ENCODE results near the gene MYO6.
"Not testable (repeated sequence)": the region's sequence is repeated elsewhere in the genome, so short reads cannot be mapped to it uniquely, and the experiment has no call there.

Gene MYO6

GRCh38 chr6:75748743-75749538, at the start of gene MYO6:
TSS of gene MYO6 (plus strand) at chr6:75749239. CDS start at chr6:75817548, 68,309 bp downstream.
- no peak for DNase-seq

GRCh38 chr6:75708334-75708733, 40.7 kb upstream of the MYO6 start:
- DNase-seq = not testable (repeated sequence)

- DNase-seq = no peak
Observed at GRCh38 chr6:75711173-75711572, 37.9 kb upstream of the MYO6 start.

DNA sequence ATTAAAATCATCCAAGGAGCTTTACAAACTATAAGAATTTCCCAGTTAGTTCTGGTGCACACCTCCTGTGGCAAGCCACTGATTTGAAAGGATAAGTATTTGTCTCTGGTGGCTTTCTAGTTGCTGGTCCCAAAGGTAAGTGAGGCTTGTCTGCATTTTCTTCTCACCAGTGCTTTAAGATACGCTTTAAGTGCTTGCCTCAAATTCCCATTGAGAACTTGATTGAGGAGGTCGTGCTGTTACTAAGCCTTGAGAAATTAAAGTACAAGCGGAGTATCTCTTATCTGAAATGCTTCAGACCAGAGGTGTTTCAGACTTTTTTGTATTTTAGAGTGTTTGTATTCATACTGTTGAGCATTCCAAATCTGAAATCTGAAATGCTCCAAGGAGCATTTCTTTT, 29.9 kb upstream of the MYO6 start:
- DNase-seq = no peak

DNA sequence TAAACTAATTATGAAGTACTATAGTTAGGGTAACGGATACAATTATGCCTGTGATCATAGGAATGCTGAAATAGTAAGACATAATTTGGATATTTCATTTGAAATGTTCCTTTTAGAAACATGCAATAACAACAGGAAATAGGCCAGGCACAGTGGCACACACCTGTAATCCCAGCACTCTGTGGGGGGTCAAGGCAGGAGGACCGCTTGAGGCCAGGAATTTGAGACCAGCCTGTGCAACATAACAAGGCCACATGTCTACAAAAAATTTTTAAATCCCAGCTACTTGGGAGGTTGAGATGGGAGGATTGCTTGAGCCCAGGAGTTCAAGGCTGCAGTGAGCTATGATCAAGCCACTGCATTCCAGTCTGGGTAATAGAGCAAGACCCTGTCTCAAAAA, 25.7 kb upstream of the MYO6 start:
- no peak for DNase-seq

DNA sequence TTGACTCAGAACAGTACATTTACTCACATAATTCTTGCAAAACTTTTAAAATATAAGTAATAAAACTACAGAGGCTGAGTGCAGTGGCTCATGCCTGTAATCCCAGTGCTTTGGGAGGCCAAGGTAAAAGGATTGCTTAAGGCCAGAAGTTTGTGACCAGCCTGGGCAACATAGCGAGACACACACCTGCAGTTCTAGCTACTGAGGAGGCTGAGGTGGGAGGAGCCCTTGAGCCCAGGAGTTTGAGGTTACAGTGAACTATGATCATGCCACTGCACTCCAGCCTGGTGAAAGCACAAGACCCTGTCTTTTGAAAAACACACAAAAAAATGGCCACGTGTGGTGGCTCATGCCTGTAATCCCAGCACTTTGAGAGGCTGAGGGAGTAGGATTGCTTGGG, 21.8 kb upstream of the MYO6 start:
- no peak for DNase-seq

GRCh38 chr6:75731029-75731428, 18.0 kb upstream of the MYO6 start:
- not testable (repeated sequence) for DNase-seq

DNA sequence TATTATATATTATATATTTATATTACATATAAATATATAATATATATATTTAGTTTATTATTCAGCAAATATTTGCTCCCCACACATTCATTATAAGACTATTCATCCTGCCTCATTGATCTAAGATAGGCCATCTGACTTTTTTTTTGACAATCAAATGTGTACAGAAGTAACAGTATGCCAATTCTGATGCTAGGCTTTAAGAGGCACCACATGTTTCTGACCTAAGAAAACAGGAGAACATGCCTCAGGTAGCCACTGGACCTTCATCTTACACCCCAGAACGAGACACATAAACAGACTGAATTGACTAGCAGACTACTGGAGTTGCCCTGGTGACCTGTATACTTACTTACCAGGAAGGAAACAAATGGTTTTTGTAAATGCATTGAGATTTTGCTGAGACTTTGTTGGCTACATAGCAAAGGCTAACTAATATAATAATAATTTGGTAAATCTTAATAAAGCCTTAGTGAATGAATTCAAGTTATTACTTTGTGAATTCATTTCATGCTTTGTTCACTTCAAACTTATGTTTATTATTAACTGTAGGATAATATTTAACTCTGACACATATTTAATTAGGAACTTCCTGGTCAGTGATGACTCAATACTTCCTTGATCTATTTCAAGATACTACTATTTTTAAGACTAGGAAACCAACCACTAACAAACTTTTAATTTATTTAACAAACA, 13.4 kb upstream of the MYO6 start:
- DNase-seq = no peak

GRCh38 chr6:75743971-75744370, 5.1 kb upstream of the MYO6 start:
- no peak for DNase-seq

- no peak for DNase-seq
Observed at GRCh38 chr6:75745404-75745803, 3.6 kb upstream of the MYO6 start.

GRCh38 chr6:75746221-75746620, 2.8 kb upstream of the MYO6 start:
- no peak for DNase-seq

- DNase-seq = no peak
Observed at GRCh38 chr6:75747152-75747992, 1.7 kb upstream of the MYO6 start.

DNA sequence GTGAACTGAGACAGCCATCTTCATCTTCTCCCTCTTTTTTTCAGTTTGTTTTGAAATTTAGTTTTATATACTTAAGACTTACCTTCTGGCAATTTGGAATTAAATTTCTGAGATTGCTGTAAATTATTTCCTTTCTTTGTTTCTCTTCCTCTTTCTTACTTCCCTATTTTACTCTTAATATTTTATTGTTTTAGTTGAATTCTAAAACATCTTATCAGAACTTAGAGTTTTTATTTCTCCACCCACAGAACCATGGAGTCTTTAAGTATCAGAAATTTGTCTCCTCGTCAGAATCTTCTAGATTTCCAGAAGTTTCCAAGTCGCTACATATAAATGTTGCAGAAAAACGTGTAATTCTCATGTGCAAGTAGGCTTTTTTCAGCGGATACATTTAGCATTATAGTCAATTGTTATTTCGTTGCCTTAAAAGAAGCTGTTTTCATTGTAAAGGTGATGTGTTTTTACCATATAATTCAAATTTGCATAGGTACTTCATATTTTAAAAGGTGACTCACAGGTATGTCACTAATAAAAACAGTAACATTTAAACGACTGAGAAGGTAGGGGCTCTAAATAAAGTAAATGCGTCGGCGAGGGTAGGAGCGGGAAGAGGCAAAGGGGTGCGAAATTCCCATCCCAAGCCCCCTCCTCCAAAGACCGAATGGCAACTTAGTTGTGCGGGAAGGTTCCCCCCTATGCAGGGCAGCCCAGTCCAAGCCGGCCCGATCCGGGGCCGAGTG, 866 bp upstream of the MYO6 start:
- DNase-seq = no peak

- DNase-seq = no peak
Observed at GRCh38 chr6:75751443-75751842, 2.4 kb downstream of the MYO6 start.

DNA sequence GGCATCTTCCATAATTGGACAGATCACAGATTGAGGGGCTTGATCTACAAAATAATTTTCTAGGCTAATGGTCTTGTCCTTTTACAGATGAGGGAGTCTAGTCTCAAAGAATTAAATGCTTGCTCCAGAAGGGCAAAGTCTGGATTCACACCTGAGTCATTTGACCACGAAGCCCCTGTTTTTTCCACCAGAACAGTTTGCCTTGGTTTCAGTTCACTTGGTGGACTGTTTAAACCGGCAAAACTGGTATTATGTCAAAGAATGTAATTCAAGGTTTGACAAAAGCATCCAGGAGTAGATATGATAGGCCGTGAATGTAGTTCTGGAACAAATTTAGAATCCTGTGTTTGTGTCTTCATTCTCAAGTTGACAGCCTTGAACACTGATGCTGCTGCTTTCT, 3.3 kb downstream of the MYO6 start:
- no peak for DNase-seq

DNA sequence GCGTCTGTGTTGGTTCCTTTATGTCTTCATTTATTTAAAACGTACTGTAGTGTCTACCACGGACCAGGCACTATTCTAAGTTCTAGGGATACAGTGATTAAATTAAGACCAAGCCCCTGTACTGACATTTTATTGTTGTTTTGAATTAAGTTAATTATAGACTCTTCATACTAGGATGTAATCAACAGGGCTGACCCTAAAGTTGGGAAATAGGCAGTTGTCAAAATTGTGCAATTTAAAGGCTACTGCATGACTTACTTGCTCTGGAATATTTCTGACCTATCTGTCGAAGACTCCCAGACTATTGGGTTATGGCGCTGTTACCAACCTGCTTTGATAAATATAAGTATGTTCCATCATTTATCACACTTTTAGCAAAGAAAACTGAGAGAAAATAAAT, 6.7 kb downstream of the MYO6 start:
- DNase-seq = no peak

- no peak for DNase-seq
Observed at GRCh38 chr6:75757295-75757694, 8.3 kb downstream of the MYO6 start.

DNA sequence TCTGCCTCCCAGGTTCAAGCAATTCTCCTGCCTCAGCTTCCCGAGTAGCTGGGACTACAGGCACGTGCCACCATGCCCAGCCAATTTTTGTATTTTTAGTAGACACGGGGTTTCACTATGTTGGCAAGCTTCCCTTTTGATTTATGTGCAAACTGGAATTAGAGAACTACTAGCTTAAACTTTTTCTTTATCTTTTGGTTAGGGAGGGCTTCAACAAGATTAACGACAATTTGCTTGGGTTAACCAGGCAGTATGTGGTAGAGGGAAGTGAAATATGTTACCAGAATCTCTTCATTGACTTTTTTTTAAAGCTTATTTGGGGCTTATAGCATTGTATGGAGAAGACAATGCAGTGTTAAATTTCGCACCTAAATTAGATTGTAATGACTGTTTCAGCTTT, 9.0 kb downstream of the MYO6 start:
- no peak for DNase-seq

GRCh38 chr6:75759207-75759606, 10.2 kb downstream of the MYO6 start:
- DNase-seq = no peak

- DNase-seq = no peak
Observed at GRCh38 chr6:75760320-75760719, 11.3 kb downstream of the MYO6 start.

GRCh38 chr6:75761489-75761888, 12.4 kb downstream of the MYO6 start:
- DNase-seq = no peak

GRCh38 chr6:75762063-75762462, 13.0 kb downstream of the MYO6 start:
- DNase-seq = no peak

DNA sequence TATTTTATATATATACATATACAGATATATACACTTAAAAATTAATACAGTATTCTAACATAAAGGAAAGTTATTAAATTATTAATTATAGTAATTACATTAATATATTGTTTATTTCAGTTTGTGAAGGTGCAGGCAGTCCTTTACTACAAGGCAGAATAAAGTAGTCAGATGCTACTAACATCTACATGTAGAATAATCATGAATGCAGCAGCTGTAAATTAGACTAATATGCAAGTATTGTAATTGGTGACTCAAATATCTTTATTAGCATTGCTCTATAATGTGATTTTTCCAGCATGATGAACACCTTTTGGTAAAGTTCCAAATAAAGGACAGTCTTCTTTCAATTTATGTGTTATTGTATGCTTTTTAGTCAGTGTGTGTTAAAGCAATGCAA, 17.3 kb downstream of the MYO6 start:
- DNase-seq = no peak
